Measurements from ENCODE around the gene HYKK.
"Not testable (repeated sequence)": the region's sequence is repeated elsewhere in the genome, so short reads cannot be mapped to it uniquely, and the experiment has no call there.

The HYKK gene

GRCh38 chr15:78540141-78540870 is 32.9 kb downstream of the HYKK start, which contains the start of gene PSMA4:
TSS of gene PSMA4 (plus strand) at chr15:78540444. CDS start at chr15:78541928, 1,484 bp downstream.
- peak; percentile 52 for DNase-seq

- no peak for DNase-seq
Measured at GRCh38 chr15:78540871-78541743, 33.7 kb downstream of the HYKK start.

- DNase-seq = no peak
Measured at GRCh38 chr15:78541744-78542034, 34.3 kb downstream of the HYKK start.

- DNase-seq = no peak
Measured at GRCh38 chr15:78542647-78543046, 35.3 kb downstream of the HYKK start.

- DNase-seq = no peak
Measured at GRCh38 chr15:78550194-78550593, 42.8 kb downstream of the HYKK start.

- no peak for DNase-seq
Measured at GRCh38 chr15:78550815-78551214, 43.4 kb downstream of the HYKK start.

- no peak for DNase-seq
Measured at GRCh38 chr15:78551902-78552301, 44.5 kb downstream of the HYKK start.

GRCh38 chr15:78552597-78552996 is 45.2 kb downstream of the HYKK start:
- DNase-seq = no peak

GRCh38 chr15:78560201-78560600 is 52.8 kb downstream of the HYKK start:
- DNase-seq = not testable (repeated sequence)

GRCh38 chr15:78561490-78561889 is 54.1 kb downstream of the HYKK start:
- DNase-seq = no peak

GRCh38 chr15:78563092-78563491 is 55.7 kb downstream of the HYKK start:
- no peak for DNase-seq

- no peak for DNase-seq
Measured at GRCh38 chr15:78564743-78565096, 57.3 kb downstream of the HYKK start.

GRCh38 chr15:78565097-78565950 is 57.9 kb downstream of the HYKK start, which contains the start of gene CHRNA5:
TSS of gene CHRNA5 (plus strand) at chr15:78565520. CDS start at chr15:78565720, 200 bp downstream.
- peak; percentile 74 for DNase-seq

- peak; percentile 16 for DNase-seq
Measured at GRCh38 chr15:78565951-78566774, 58.8 kb downstream of the HYKK start.

GRCh38 chr15:78567531-78567930 is 60.2 kb downstream of the HYKK start:
- no peak for DNase-seq

- no peak for DNase-seq
Measured at GRCh38 chr15:78570710-78571109, 63.3 kb downstream of the HYKK start.

GRCh38 chr15:78571382-78571781 is 64.0 kb downstream of the HYKK start:
- no peak for DNase-seq

GRCh38 chr15:78573416-78573815 is 66.0 kb downstream of the HYKK start:
- DNase-seq = no peak

GRCh38 chr15:78574944-78575343 is 67.6 kb downstream of the HYKK start:
- DNase-seq = no peak
